Caco-2 (cell line): ENCODE data around the gene GPR143. TPM values are rescaled to one million over a fixed set of nuclear protein-coding genes. Genes with fewer than 3 reads are reported as not detected.

Experiments used
- BruUV-seq: library from RNA; stranded (reverse); fragments of 400-500 nt; replicated peaks from 2 replicates; lab custom pipeline; 2021; lab: Mats Ljungman, UMichigan
- CTCF ChIA-PET: fragments of 300-600 bp; sonication (Branson Sonifier 250); formaldehyde crosslinking; loops from one replicate; lab custom pipeline; 2022; ENCODE audit warnings: antibody characterized with exemption; lab: Charles Lee
- POLR2A ChIA-PET: fragments of 300-600 bp; sonication (Branson Sonifier 250); formaldehyde crosslinking; loops from one replicate; lab custom pipeline; 2022; ENCODE audit warnings: antibody characterized with exemption; lab: Charles Lee
- DNase-seq, 2 experiments: peaks; one replicate each; pipeline versions ENCODE4 v3.0.0 to v3.0.0-alpha.2; 2020 to 2022
- H3K27me3 ChIP-seq: replicated peaks from 2 replicates; pipeline ENCODE4 v1.6.0; 2011; ENCODE audit warnings: low read length; ENCODE audit not compliant: control insufficient read depth, insufficient read depth
- H3K36me3 ChIP-seq: 2 replicates; pipeline ENCODE4 v1.5.1; 2011; ENCODE audit warnings: low read length; ENCODE audit not compliant: control insufficient read depth, insufficient read depth
- H3K4me1 ChIP-seq: fragments of 250-450 bp; sonication (Bioruptor Pico); 2 replicates; pipeline ENCODE4 v1.5.1; 2020; ENCODE audit warnings: mild to moderate bottlenecking
- H3K4me3 ChIP-seq: 2 replicates; pipeline ENCODE4 v1.5.1; 2011; ENCODE audit warnings: low read depth, mild to moderate bottlenecking, control low read depth, low read length
- H3K9me3 ChIP-seq: fragments of 250-450 bp; sonication (Bioruptor Pico); 2 replicates; pipeline ENCODE4 v1.5.1; 2020; ENCODE audit warnings: mild to moderate bottlenecking, moderate library complexity
- H3K27ac Mint-ChIP-seq: one replicate; pipeline ENCODE4 v1.8.0; 2022; ENCODE audit warnings: mixed read lengths; ENCODE audit not compliant: unreplicated experiment
- H3K27me3 Mint-ChIP-seq: one replicate; pipeline ENCODE4 v1.8.0; 2022; ENCODE audit warnings: mixed read lengths; ENCODE audit not compliant: insufficient read depth, unreplicated experiment
- H3K36me3 Mint-ChIP-seq: one replicate; pipeline ENCODE4 v1.8.0; 2022; ENCODE audit warnings: mild to moderate bottlenecking, mixed read lengths; ENCODE audit not compliant: insufficient read depth, unreplicated experiment
- H3K4me1 Mint-ChIP-seq: one replicate; pipeline ENCODE4 v1.8.0; 2022; ENCODE audit warnings: low read depth, mixed read lengths; ENCODE audit not compliant: unreplicated experiment
- H3K4me3 Mint-ChIP-seq: one replicate; pipeline ENCODE4 v1.8.0; 2022; ENCODE audit warnings: mild to moderate bottlenecking, moderate library complexity, mixed read lengths; ENCODE audit not compliant: unreplicated experiment
- H3K9me3 Mint-ChIP-seq: one replicate; pipeline ENCODE4 v1.8.0; 2022; ENCODE audit warnings: mixed read lengths; ENCODE audit not compliant: unreplicated experiment
- intact Hi-C: fragments of 100-400 bp; cut with micrococcal nuclease; formaldehyde crosslinking; loops from one replicate; pipeline ENCODE4 v1.10.0; 2022; ENCODE audit not compliant: unreplicated experiment
- total RNA-seq: library from RNA; stranded (reverse); gene quantifications from 2 replicates; pipeline ENCODE4 v1.2.3, GENCODE V29; 2022
- TF ChIP-seq, protein P1 (sequence below), 2 experiments: fragments of 200-600 bp in 1 of 2; IDR thresholded peaks; 1 replicate in 1 of 2; 2 replicates in 1 of 2; pipeline versions ENCODE4 v1.5.1 to v1.8.0; 2011 to 2022; ENCODE audit warnings: antibody characterized with exemption in 1 of 2, control low read depth in 1 of 2, inconsistent platforms in 1 of 2, low read depth in 1 of 2, low read length in 1 of 2, mild to moderate bottlenecking in 1 of 2, moderate library complexity in 1 of 2; ENCODE audit not compliant: insufficient read depth in 1 of 2, severe bottlenecking in 1 of 2, unreplicated experiment in 1 of 2

The GPR143 gene
- total RNA-seq, 1 experiment from 2014 or later: 8.0 TPM

DNA sequence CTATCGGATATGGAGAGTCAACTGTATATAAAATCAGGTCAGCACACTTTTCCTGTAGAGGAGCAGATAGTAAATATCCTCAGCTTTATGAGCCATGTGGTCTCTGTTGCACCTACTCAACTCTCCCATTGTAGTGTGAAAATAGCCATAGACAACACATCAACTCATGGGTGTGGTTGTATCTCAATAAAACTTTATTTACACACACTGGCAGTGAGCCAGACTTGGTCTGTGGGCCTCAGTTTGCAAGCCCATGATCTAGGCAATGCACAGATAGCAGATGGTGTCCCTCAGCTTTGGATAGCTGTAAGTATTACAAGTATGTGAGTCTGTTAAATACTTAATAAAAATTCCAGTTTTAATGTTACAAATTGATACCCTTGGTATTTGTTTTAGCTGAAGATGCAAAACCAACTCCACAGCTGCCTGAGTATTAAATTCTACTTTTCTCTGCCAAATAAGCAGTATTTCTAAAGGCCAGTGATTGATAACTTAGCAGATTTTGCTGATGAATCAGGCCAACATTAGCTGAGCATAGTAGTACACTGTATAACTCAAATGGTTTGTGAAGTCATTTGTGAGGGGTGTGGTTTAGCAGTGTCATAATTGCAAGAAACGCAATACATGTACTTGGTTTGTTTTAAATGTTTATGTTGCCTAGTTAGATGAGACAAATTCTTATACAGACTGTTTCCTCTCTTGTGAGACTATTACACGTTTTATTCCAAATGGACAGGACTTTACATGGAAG, 87.3 kb downstream of the GPR143 start:
- TF ChIP-seq, protein P1, sequence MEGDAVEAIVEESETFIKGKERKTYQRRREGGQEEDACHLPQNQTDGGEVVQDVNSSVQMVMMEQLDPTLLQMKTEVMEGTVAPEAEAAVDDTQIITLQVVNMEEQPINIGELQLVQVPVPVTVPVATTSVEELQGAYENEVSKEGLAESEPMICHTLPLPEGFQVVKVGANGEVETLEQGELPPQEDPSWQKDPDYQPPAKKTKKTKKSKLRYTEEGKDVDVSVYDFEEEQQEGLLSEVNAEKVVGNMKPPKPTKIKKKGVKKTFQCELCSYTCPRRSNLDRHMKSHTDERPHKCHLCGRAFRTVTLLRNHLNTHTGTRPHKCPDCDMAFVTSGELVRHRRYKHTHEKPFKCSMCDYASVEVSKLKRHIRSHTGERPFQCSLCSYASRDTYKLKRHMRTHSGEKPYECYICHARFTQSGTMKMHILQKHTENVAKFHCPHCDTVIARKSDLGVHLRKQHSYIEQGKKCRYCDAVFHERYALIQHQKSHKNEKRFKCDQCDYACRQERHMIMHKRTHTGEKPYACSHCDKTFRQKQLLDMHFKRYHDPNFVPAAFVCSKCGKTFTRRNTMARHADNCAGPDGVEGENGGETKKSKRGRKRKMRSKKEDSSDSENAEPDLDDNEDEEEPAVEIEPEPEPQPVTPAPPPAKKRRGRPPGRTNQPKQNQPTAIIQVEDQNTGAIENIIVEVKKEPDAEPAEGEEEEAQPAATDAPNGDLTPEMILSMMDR (IDR thresholded peaks at IDR 0.05; ENCODE audit: insufficient read depth in 1 of 2, low read depth in 1 of 2, low read length in 1 of 2, severe bottlenecking in 1 of 2, unreplicated experiment in 1 of 2): no peak
- Histone ChIP-seq H3K36me3 (no peaks in the 10 kb centered on the region; the same call in 1 of the 2 replicates), H3K4me3 (no peak overlapping the region), H3K27me3 (no peaks in the 10 kb centered on the region), H3K9me3 (no peaks in the 10 kb centered on the region), H3K4me1 (no peaks in the 10 kb centered on the region)
- intact Hi-C loops: no loop called here
- peaks cover 50% of the 10 kb centered on the region for H3K36me3 Mint-ChIP-seq
- CTCF ChIA-PET: no interaction called here
- no peak for DNase-seq
- no TSS peak for BruUV-seq
- no peak overlapping the region for H3K27ac Mint-ChIP-seq
- no peak overlapping the region for H3K4me3 Mint-ChIP-seq
- no peaks in the 10 kb centered on the region for H3K9me3 Mint-ChIP-seq
- H3K4me1 Mint-ChIP-seq: peaks cover 7% of the 10 kb centered on the region
- no peaks in the 10 kb centered on the region for H3K27me3 Mint-ChIP-seq
- POLR2A ChIA-PET: no interaction called here

GRCh38 chrX:9677098-9677739, 88.4 kb downstream of the GPR143 start:
- H3K27ac Mint-ChIP-seq: no peak overlapping the region
- no peaks in the 10 kb centered on the region for H3K27me3 Mint-ChIP-seq
- no peaks in the 10 kb centered on the region for H3K9me3 Mint-ChIP-seq
- H3K9me3 ChIP-seq: no peaks in the 10 kb centered on the region
- H3K4me3 ChIP-seq: no peak overlapping the region
- no TSS peak for BruUV-seq
- intact Hi-C loops: no loop called here
- H3K4me1 Mint-ChIP-seq: peaks cover 6% of the 10 kb centered on the region
- no peaks in the 10 kb centered on the region for H3K27me3 ChIP-seq
- CTCF ChIA-PET: no interaction called here
- POLR2A ChIA-PET: no interaction called here
- no peak for DNase-seq
- no peaks in the 10 kb centered on the region for H3K4me1 ChIP-seq
- H3K36me3 ChIP-seq: no peaks in the 10 kb centered on the region; the same call in 1 of the 2 replicates
- TF ChIP-seq, protein P1 (IDR thresholded peaks at IDR 0.05; ENCODE audit: insufficient read depth in 1 of 2, low read depth in 1 of 2, low read length in 1 of 2, severe bottlenecking in 1 of 2, unreplicated experiment in 1 of 2): no peak
- H3K36me3 Mint-ChIP-seq: peaks cover 54% of the 10 kb centered on the region
- H3K4me3 Mint-ChIP-seq: no peak overlapping the region

- H3K4me1 Mint-ChIP-seq: peaks cover under 1% of the 10 kb centered on the region
- POLR2A ChIA-PET: no interaction called here
- no peaks in the 10 kb centered on the region for H3K4me1 ChIP-seq
- CTCF ChIA-PET: no interaction called here
- no peaks in the 10 kb centered on the region; the same call in 1 of the 2 replicates for H3K36me3 ChIP-seq
- H3K27ac Mint-ChIP-seq: no peak overlapping the region
- TF ChIP-seq, protein P1 (IDR thresholded peaks at IDR 0.05; ENCODE audit: insufficient read depth in 1 of 2, low read depth in 1 of 2, low read length in 1 of 2, severe bottlenecking in 1 of 2, unreplicated experiment in 1 of 2): no peak
- DNase-seq: no peak
- no peak overlapping the region for H3K4me3 Mint-ChIP-seq
- no peaks in the 10 kb centered on the region for H3K9me3 Mint-ChIP-seq
- H3K9me3 ChIP-seq: no peaks in the 10 kb centered on the region
- peaks cover 51% of the 10 kb centered on the region for H3K36me3 Mint-ChIP-seq
- H3K4me3 ChIP-seq: no peak overlapping the region
- intact Hi-C loops: no loop called here
- H3K27me3 ChIP-seq: no peaks in the 10 kb centered on the region
- no TSS peak for BruUV-seq
- H3K27me3 Mint-ChIP-seq: no peaks in the 10 kb centered on the region
These were observed 88.9 kb downstream of the GPR143 start for GRCh38 chrX:9676738-9677097.
